GM10266 (cell line): ENCODE data around the gene SF3A1.
A peak's percentile ranks its signal among the peaks of the same experiment; 100 is the strongest.

Experiments used
- DNase-seq: peaks from one replicate; pipeline ENCODE4 v3.0.0; 2012; ENCODE audit errors: extremely low spot score
- CTCF ChIP-seq: IDR thresholded peaks from 2 replicates; pipeline ENCODE4 v1.5.1; 2012; ENCODE audit warnings: mild to moderate bottlenecking, low read depth; ENCODE audit not compliant: control insufficient read depth, insufficient read depth; ENCODE audit errors: missing control alignments

SF3A1 gene

GRCh38 chr22:30392661-30393321 is 36.1 kb upstream of the SF3A1 start:
- DNase-seq, result peak; percentile 62
- TF ChIP-seq CTCF, result no peak

GRCh38 chr22:30390974-30391691 is 34.4 kb upstream of the SF3A1 start:
- peak; percentile 87 for DNase-seq
- TF ChIP-seq CTCF, result peak; percentile 86

GRCh38 chr22:30386960-30387827 is 30.5 kb upstream of the SF3A1 start, which contains the start of gene RNF215:
RNF215 (minus strand) TSS chr22:30387411; CDS start chr22:30387313, 98 bp downstream.
- TF ChIP-seq CTCF, result peak; percentile 94
- peak; percentile 97 for DNase-seq

DNA sequence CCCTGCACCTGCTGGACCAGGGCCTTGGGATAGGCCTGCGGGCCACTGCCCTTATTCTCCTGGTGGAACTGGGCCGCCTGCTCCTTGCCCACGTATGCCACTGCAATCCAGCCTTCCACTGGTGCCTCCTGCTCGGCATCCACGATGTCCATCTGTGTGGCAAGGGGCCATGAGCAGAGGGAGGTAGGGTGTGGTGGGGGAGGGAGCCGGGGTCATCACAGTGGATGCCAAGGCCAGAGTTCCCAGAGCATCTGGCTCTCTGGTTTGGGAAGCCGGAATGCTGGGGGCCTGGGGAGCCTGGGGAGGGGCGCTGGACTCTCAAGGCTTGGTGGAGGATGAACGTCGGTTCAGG is 29.9 kb upstream of the SF3A1 start:
- no peak for DNase-seq
- no peak for TF ChIP-seq CTCF

DNA sequence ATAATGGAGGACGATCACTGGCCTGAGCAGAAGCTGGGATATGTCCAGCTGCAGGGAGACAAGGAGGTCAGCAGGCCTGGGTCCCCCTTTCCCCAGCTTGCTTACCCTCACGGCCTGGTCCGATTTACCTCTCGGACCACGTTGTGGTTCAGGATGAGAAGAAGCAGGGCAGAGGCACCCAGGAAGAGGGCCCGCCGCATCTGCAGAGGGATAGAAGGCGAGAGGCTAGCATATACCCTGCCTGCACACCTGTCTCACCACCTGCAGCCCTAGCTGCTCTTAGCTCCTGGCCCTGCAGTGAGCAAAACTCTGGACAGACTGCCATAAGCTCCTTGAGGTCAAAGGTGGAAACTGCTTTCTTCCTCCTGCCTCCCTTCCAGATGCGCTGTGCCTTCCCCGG is 29.2 kb upstream of the SF3A1 start:
- no peak for TF ChIP-seq CTCF
- no peak for DNase-seq

DNA sequence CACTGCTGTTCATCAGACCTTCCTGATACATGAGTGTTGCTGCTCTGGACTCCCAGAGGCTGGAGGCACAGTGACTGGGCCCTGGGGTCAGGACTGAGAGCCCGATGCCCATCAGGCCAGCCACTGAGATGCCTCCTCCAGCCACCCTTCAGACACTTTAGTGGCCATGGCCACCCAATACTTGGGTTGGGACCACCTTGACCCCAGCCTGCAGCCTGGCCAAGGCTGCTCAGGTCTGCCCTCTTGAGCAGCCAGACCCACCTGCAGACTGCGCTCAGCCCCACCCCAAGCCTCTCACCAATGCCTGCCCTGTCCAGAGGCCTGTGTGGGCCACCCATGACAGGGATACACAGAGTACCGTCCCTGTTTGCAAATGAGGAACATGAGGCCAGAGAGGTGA is 26.4 kb upstream of the SF3A1 start:
- DNase-seq, result no peak
- no peak for TF ChIP-seq CTCF
